H9 (cell line): ENCODE measurements around the gene LMF1. TPM values are rescaled to one million over a fixed set of nuclear protein-coding genes. Genes with fewer than 3 reads are reported as not detected.

Experiments
- DNase-seq: peaks from one replicate; pipeline ENCODE4 v3.0.0-alpha.2; 2017
- H2AFZ ChIP-seq: one replicate; pipeline ENCODE4 v1.6.1; 2013; ENCODE audit warnings: mild to moderate bottlenecking, low read length, control low read depth, moderate library complexity
- H2AK5ac ChIP-seq: 2 replicates; pipeline ENCODE4 v1.6.1; 2013; ENCODE audit warnings: low read length, control low read depth, mixed read lengths; ENCODE audit not compliant: insufficient read length
- H2BK120ac ChIP-seq: one replicate; pipeline ENCODE4 v1.6.1; 2013; ENCODE audit warnings: low read depth, mild to moderate bottlenecking, low read length, control low read depth, inconsistent platforms; ENCODE audit not compliant: poor library complexity, severe bottlenecking
- H2BK12ac ChIP-seq: 2 replicates; pipeline ENCODE4 v1.6.1; 2013; ENCODE audit warnings: low read length, control low read depth, mixed read lengths, low read depth; ENCODE audit not compliant: insufficient read length
- H2BK15ac ChIP-seq: 2 replicates; pipeline ENCODE4 v1.6.1; 2013; ENCODE audit warnings: low read depth, low read length, control low read depth
- H2BK20ac ChIP-seq: one replicate; pipeline ENCODE4 v1.6.1; 2013; ENCODE audit warnings: low read depth, mild to moderate bottlenecking, low read length, control low read depth, inconsistent platforms; ENCODE audit not compliant: poor library complexity, severe bottlenecking
- H2BK5ac ChIP-seq: 2 replicates; pipeline ENCODE4 v1.6.1; 2013; ENCODE audit warnings: low read length, control low read depth, mixed read lengths; ENCODE audit not compliant: insufficient read length
- H3K14ac ChIP-seq: 2 replicates; pipeline ENCODE4 v1.6.1; 2013; ENCODE audit warnings: low read length, control low read depth; ENCODE audit not compliant: insufficient read depth
- H3K18ac ChIP-seq: 2 replicates; pipeline ENCODE4 v1.6.1; 2013; ENCODE audit warnings: low read depth, mild to moderate bottlenecking, mixed read lengths, low read length, control low read depth; ENCODE audit not compliant: insufficient read length
- H3K23ac ChIP-seq: 2 replicates; pipeline ENCODE4 v1.6.1; 2013; ENCODE audit warnings: low read length, control low read depth, mixed read lengths, low read depth; ENCODE audit not compliant: insufficient read length
- H3K23me2 ChIP-seq: 2 replicates; pipeline ENCODE4 v1.6.1; 2013; ENCODE audit warnings: low read depth, mild to moderate bottlenecking, mixed read lengths, low read length, control low read depth; ENCODE audit not compliant: insufficient read length, poor library complexity, severe bottlenecking
- H3K27ac ChIP-seq: 2 replicates; pipeline ENCODE4 v1.5.1; 2013; ENCODE audit warnings: low read length, control low read depth, mixed read lengths, low read depth; ENCODE audit not compliant: insufficient read length
- H3K27me3 ChIP-seq: 2 replicates; pipeline ENCODE4 v1.6.1; 2013; ENCODE audit warnings: low read length, control low read depth, inconsistent platforms; ENCODE audit not compliant: insufficient read depth
- H3K4ac ChIP-seq: 2 replicates; pipeline ENCODE4 v1.6.1; 2013; ENCODE audit warnings: low read depth, mild to moderate bottlenecking, control low read depth, inconsistent platforms, low read length, moderate library complexity
- H3K4me1 ChIP-seq: 2 replicates; pipeline ENCODE4 v1.6.1; 2013; ENCODE audit warnings: low read length, control low read depth, inconsistent platforms; ENCODE audit not compliant: insufficient read depth
- H3K4me2 ChIP-seq: 2 replicates; pipeline ENCODE4 v1.6.1; 2013; ENCODE audit warnings: low read length, control low read depth, mixed read lengths; ENCODE audit not compliant: insufficient read length, insufficient read depth
- H3K56ac ChIP-seq: 2 replicates; pipeline ENCODE4 v1.6.1; 2013; ENCODE audit warnings: low read depth, mild to moderate bottlenecking, mixed read lengths, low read length, control low read depth; ENCODE audit not compliant: insufficient read length
- H3K79me1 ChIP-seq: 2 replicates; pipeline ENCODE4 v1.6.1; 2013; ENCODE audit warnings: low read depth, mild to moderate bottlenecking, moderate library complexity, low read length, control low read depth, inconsistent platforms; ENCODE audit not compliant: insufficient read depth, poor library complexity, severe bottlenecking
- H3K79me2 ChIP-seq: 2 replicates; pipeline ENCODE4 v1.6.1; 2013; ENCODE audit warnings: low read length, control low read depth, inconsistent platforms; ENCODE audit not compliant: insufficient read depth
- H3K9ac ChIP-seq: 2 replicates; pipeline ENCODE4 v1.6.1; 2013; ENCODE audit warnings: low read length, control low read depth, mixed read lengths; ENCODE audit not compliant: insufficient read length; ENCODE audit errors: extremely low read depth
- H3K9me3 ChIP-seq: one replicate; pipeline ENCODE4 v1.6.1; 2013; ENCODE audit warnings: low read depth, low read length, inconsistent platforms; ENCODE audit not compliant: control insufficient read depth
- H3T11ph ChIP-seq: one replicate; pipeline ENCODE4 v1.6.1; 2013; ENCODE audit warnings: mild to moderate bottlenecking, low read length, control low read depth, inconsistent platforms
- H4K20me1 ChIP-seq: one replicate; pipeline ENCODE4 v1.6.1; 2013; ENCODE audit not compliant: control insufficient read depth, insufficient read length, insufficient read depth
- H4K5ac ChIP-seq: 2 replicates; pipeline ENCODE4 v1.6.1; 2013; ENCODE audit warnings: low read depth, mild to moderate bottlenecking, mixed read lengths, low read length, control low read depth; ENCODE audit not compliant: insufficient read length
- H4K8ac ChIP-seq: replicated peaks from 2 replicates; pipeline ENCODE4 v1.6.1; 2013; ENCODE audit warnings: low read length, control low read depth, mixed read lengths, low read depth; ENCODE audit not compliant: insufficient read length
- H4K91ac ChIP-seq: 2 replicates; pipeline ENCODE4 v1.6.1; 2013; ENCODE audit warnings: low read depth, mild to moderate bottlenecking, moderate library complexity, mixed read lengths, low read length, control low read depth; ENCODE audit not compliant: insufficient read length
- H3K27ac Mint-ChIP-seq, 3 experiments: 2 replicates in 2 of 3; 3 replicates in 1 of 3; pipeline ENCODE4 v1.8.0; 2020 to 2021; ENCODE audit warnings: mixed read lengths in 3 of 3, mild to moderate bottlenecking in 1 of 3, moderate library complexity in 1 of 3
- H3K27me3 Mint-ChIP-seq: 2 replicates; pipeline ENCODE4 v1.8.0; 2021; ENCODE audit warnings: low read depth, mild to moderate bottlenecking, moderate library complexity, mixed read lengths
- H3K36me3 Mint-ChIP-seq, 3 experiments: 2 replicates in 2 of 3; 3 replicates in 1 of 3; pipeline ENCODE4 v1.8.0; 2020 to 2021; ENCODE audit warnings: low read depth in 3 of 3, mixed read lengths in 3 of 3; ENCODE audit not compliant: insufficient read depth in 1 of 3
- H3K4me1 Mint-ChIP-seq, 2 experiments: 2 replicates each; pipeline ENCODE4 v1.8.0; 2020; ENCODE audit warnings: mixed read lengths in 2 of 2
- H3K4me3 Mint-ChIP-seq, 2 experiments: 2 replicates in 1 of 2; 3 replicates in 1 of 2; pipeline ENCODE4 v1.8.0; 2020 to 2021; ENCODE audit warnings: mild to moderate bottlenecking in 2 of 2, mixed read lengths in 2 of 2, moderate library complexity in 1 of 2
- H3K9me3 Mint-ChIP-seq, 2 experiments: 2 replicates in 1 of 2; 3 replicates in 1 of 2; pipeline ENCODE4 v1.8.0; 2020; ENCODE audit warnings: mild to moderate bottlenecking in 2 of 2, mixed read lengths in 2 of 2, moderate library complexity in 1 of 2
- WGBS: extraction: QIAGEN DNeasy Blood & Tissue Kit; methylation state at CpG from one replicate; pipeline ENCODE4 v1.1.7; 2013; ENCODE audit warnings: missing lambda C conversion rate, low lambda C conversion rate, mixed read lengths; ENCODE audit not compliant: insufficient read length; ENCODE audit errors: extremely low coverage; 5-methylcytosine and 5-hydroxymethylcytosine counted together
- total RNA-seq: library from RNA; stranded (reverse); gene quantifications from 2 replicates; pipeline ENCODE4 v1.2.1, GENCODE V29; 2021
- TF ChIP-seq, protein P1 (sequence below): fragments of 200-600 bp; sonication (generic); conservative IDR thresholded peaks from 3 replicates; pipeline ENCODE4 v1.8.0; 2021; ENCODE audit warnings: antibody characterized with exemption, mild to moderate bottlenecking

The LMF1 gene
- total RNA-seq, 1 experiment from 2014 or later: 7.1 TPM

DNA sequence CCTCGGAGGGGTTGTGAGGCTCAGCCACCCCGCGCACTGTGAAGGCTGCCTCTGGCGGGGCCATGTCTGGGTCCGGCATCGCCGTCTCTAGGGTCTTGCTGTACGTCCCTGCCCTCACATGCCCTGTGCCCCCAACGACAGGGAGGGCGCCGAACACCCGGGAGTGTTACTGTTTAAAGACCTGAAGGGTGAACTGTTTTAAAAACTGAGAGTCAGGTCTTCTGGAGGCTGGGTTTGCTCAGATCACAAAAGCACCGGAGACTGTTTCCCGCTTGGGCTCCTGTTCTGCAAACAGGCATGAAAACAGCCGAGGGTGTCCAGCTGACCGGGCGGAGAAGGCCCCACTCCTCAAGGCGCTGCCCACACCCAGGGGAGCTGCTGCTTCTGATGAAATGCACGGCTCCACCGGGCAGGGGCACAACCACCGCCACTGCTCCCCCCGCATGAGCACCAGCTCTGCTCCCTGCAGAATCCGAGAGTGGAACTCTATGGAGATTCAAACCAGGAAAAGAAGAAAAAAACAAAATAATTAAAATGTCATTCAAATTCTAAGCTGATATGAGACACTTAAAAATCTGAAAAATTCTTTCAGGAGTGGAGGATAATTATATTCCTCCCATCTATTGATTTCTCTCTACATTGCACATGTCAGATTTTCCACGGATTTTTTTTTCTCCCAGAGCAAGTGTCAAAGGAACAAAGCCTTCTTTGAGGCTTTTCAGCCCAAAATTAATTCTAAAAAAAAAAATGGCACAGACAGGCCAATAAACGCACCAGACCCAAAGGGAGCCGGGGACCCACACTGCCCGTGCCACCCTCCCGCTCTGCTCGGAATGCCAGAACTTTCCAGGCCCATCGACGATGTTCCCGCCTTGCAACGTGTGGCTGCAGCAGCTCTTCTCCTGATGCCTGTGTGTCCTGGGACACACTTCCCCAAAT, 74.3 kb downstream of the LMF1 start:
- TF ChIP-seq, protein P1, sequence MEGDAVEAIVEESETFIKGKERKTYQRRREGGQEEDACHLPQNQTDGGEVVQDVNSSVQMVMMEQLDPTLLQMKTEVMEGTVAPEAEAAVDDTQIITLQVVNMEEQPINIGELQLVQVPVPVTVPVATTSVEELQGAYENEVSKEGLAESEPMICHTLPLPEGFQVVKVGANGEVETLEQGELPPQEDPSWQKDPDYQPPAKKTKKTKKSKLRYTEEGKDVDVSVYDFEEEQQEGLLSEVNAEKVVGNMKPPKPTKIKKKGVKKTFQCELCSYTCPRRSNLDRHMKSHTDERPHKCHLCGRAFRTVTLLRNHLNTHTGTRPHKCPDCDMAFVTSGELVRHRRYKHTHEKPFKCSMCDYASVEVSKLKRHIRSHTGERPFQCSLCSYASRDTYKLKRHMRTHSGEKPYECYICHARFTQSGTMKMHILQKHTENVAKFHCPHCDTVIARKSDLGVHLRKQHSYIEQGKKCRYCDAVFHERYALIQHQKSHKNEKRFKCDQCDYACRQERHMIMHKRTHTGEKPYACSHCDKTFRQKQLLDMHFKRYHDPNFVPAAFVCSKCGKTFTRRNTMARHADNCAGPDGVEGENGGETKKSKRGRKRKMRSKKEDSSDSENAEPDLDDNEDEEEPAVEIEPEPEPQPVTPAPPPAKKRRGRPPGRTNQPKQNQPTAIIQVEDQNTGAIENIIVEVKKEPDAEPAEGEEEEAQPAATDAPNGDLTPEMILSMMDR: no peak

More for the DNA sequence above, 74.3 kb downstream of the LMF1 start:
- Histone ChIP-seq H3K9ac (no peak overlapping the region), H2AFZ (no peak overlapping the region), H3K4me2 (no peak overlapping the region), H3K23me2 (no peaks in the 10 kb centered on the region), H3K79me1 (no peaks in the 10 kb centered on the region), H3K23ac (no peak overlapping the region), H3T11ph (no peak overlapping the region), H3K14ac (no peak overlapping the region), H3K27me3 (no peaks in the 10 kb centered on the region), H4K5ac (no peak overlapping the region), H2BK15ac (no peak overlapping the region), H3K4me1 (no peaks in the 10 kb centered on the region), H3K4ac (no peak overlapping the region), H3K79me2 (no peaks in the 10 kb centered on the region), H2BK20ac (no peak overlapping the region), H2BK12ac (no peak overlapping the region), H3K18ac (no peak overlapping the region), H3K9me3 (no peaks in the 10 kb centered on the region), H2AK5ac (no peak overlapping the region), H2BK5ac (no peak overlapping the region), H3K27ac (no peak overlapping the region), H4K20me1 (no peaks in the 10 kb centered on the region), H4K8ac (no peak overlapping the region), H3K56ac (no peak overlapping the region), H4K91ac (no peak overlapping the region), H2BK120ac (no peak overlapping the region)
- H3K27ac Mint-ChIP-seq: no peak overlapping the region; a peak in 1 of 7 replicates
- no peak for DNase-seq
- H3K36me3 Mint-ChIP-seq: no peaks in the 10 kb centered on the region
- no peaks in the 10 kb centered on the region; the same call in 1 of the 2 replicates for H3K27me3 Mint-ChIP-seq
- no peaks in the 10 kb centered on the region; a peak in 1 of 5 replicates for H3K9me3 Mint-ChIP-seq
- H3K4me3 Mint-ChIP-seq: no peak overlapping the region
- WGBS: no CpG with 5 or more reads among the region's 33 CpGs
- H3K4me1 Mint-ChIP-seq: peaks cover 5 to 6% of the 10 kb centered on the region in 2 experiments; a peak in 2 of 4 replicates
